ENCODE measurements around the gene NPPC.

NPPC gene

GRCh38 chr2:231934441-231935206, 8.4 kb upstream of the NPPC start:
- Histone ChIP-seq H3K9me3 (ENCODE audit: control insufficient read depth, low read length) (no peaks in the 10 kb centered on the region), H3K27me3 (replicated peaks; ENCODE audit: control insufficient read depth, insufficient read depth, low read length) (peaks cover 51% of the 10 kb centered on the region), H3K4me3 (ENCODE audit: low read length) (no peak overlapping the region), H3K4me1 (ENCODE audit: control insufficient read depth, insufficient read depth, low read length) (peaks cover 9% of the 10 kb centered on the region), H3K9ac (ENCODE audit: low read length) (no peak overlapping the region), H3K36me3 (ENCODE audit: control insufficient read depth, insufficient read depth, low read length, severe bottlenecking) (no peaks in the 10 kb centered on the region)
- DNase-seq (ENCODE audit: low read depth): no peak

GRCh38 chr2:231933916-231934401, 7.8 kb upstream of the NPPC start:
- H3K27me3 ChIP-seq (replicated peaks; ENCODE audit: control insufficient read depth, insufficient read depth, low read length): peaks cover 55% of the 10 kb centered on the region
- no peak for DNase-seq (ENCODE audit: low read depth)
- H3K9ac ChIP-seq (ENCODE audit: low read length): no peak overlapping the region
- H3K4me1 ChIP-seq (ENCODE audit: control insufficient read depth, insufficient read depth, low read length): peaks cover 9% of the 10 kb centered on the region
- no peak overlapping the region for H3K4me3 ChIP-seq (ENCODE audit: low read length)
- H3K9me3 ChIP-seq (ENCODE audit: control insufficient read depth, low read length): no peaks in the 10 kb centered on the region
- no peaks in the 10 kb centered on the region for H3K36me3 ChIP-seq (ENCODE audit: control insufficient read depth, insufficient read depth, low read length, severe bottlenecking)

- no peak overlapping the region for H3K9ac ChIP-seq (ENCODE audit: low read length)
- H3K4me3 ChIP-seq (ENCODE audit: low read length): no peak overlapping the region
- H3K9me3 ChIP-seq (ENCODE audit: control insufficient read depth, low read length): no peaks in the 10 kb centered on the region
- H3K36me3 ChIP-seq (ENCODE audit: control insufficient read depth, insufficient read depth, low read length, severe bottlenecking): no peaks in the 10 kb centered on the region
- no peak for DNase-seq (ENCODE audit: low read depth)
- peaks cover 57% of the 10 kb centered on the region for H3K27me3 ChIP-seq (replicated peaks; ENCODE audit: control insufficient read depth, insufficient read depth, low read length)
- H3K4me1 ChIP-seq (ENCODE audit: control insufficient read depth, insufficient read depth, low read length): peaks cover 9% of the 10 kb centered on the region
These were observed 7.1 kb upstream of the NPPC start for GRCh38 chr2:231932985-231933915.

- Histone ChIP-seq H3K9ac (ENCODE audit: low read length) (no peak overlapping the region), H3K4me3 (ENCODE audit: low read length) (no peak overlapping the region), H3K4me1 (ENCODE audit: control insufficient read depth, insufficient read depth, low read length) (peaks cover 9% of the 10 kb centered on the region), H3K36me3 (ENCODE audit: control insufficient read depth, insufficient read depth, low read length, severe bottlenecking) (no peaks in the 10 kb centered on the region), H3K9me3 (ENCODE audit: control insufficient read depth, low read length) (no peaks in the 10 kb centered on the region), H3K27me3 (replicated peaks; ENCODE audit: control insufficient read depth, insufficient read depth, low read length) (peaks cover 63% of the 10 kb centered on the region)
- no peak for DNase-seq (ENCODE audit: low read depth)
These were observed 6.4 kb upstream of the NPPC start for GRCh38 chr2:231932711-231932970.

GRCh38 chr2:231931481-231931915, 5.3 kb upstream of the NPPC start:
- Histone ChIP-seq H3K4me1 (ENCODE audit: control insufficient read depth, insufficient read depth, low read length) (peaks cover 12% of the 10 kb centered on the region), H3K4me3 (ENCODE audit: low read length) (no peak overlapping the region), H3K9me3 (ENCODE audit: control insufficient read depth, low read length) (no peaks in the 10 kb centered on the region), H3K9ac (ENCODE audit: low read length) (no peak overlapping the region), H3K27me3 (replicated peaks; ENCODE audit: control insufficient read depth, insufficient read depth, low read length) (peaks cover 75% of the 10 kb centered on the region), H3K36me3 (ENCODE audit: control insufficient read depth, insufficient read depth, low read length, severe bottlenecking) (no peaks in the 10 kb centered on the region)
- DNase-seq (ENCODE audit: low read depth): no peak

GRCh38 chr2:231930593-231931281, 4.5 kb upstream of the NPPC start:
- Histone ChIP-seq H3K9me3 (ENCODE audit: control insufficient read depth, low read length) (no peaks in the 10 kb centered on the region), H3K27me3 (replicated peaks; ENCODE audit: control insufficient read depth, insufficient read depth, low read length) (peaks cover 82% of the 10 kb centered on the region), H3K4me1 (ENCODE audit: control insufficient read depth, insufficient read depth, low read length) (peaks cover 16% of the 10 kb centered on the region), H3K36me3 (ENCODE audit: control insufficient read depth, insufficient read depth, low read length, severe bottlenecking) (no peaks in the 10 kb centered on the region), H3K4me3 (ENCODE audit: low read length) (no peak overlapping the region), H3K9ac (ENCODE audit: low read length) (no peak overlapping the region)
- no peak for DNase-seq (ENCODE audit: low read depth)

- peaks cover 86% of the 10 kb centered on the region for H3K27me3 ChIP-seq (replicated peaks; ENCODE audit: control insufficient read depth, insufficient read depth, low read length)
- no peak for DNase-seq (ENCODE audit: low read depth)
These were observed 3.9 kb upstream of the NPPC start for GRCh38 chr2:231929961-231930592.

GRCh38 chr2:231928901-231929725, 2.9 kb upstream of the NPPC start:
- Histone ChIP-seq H3K9me3 (ENCODE audit: control insufficient read depth, low read length) (no peaks in the 10 kb centered on the region), H3K9ac (ENCODE audit: low read length) (no peak overlapping the region), H3K4me1 (ENCODE audit: control insufficient read depth, insufficient read depth, low read length) (peaks cover 20% of the 10 kb centered on the region), H3K27me3 (replicated peaks; ENCODE audit: control insufficient read depth, insufficient read depth, low read length) (peaks cover 87% of the 10 kb centered on the region), H3K4me3 (ENCODE audit: low read length) (no peak overlapping the region), H3K36me3 (ENCODE audit: control insufficient read depth, insufficient read depth, low read length, severe bottlenecking) (no peaks in the 10 kb centered on the region)
- DNase-seq (ENCODE audit: low read depth): no peak

More at GRCh38 chr2:231929961-231930592, 3.9 kb upstream of the NPPC start:
- peaks cover 20% of the 10 kb centered on the region for H3K4me1 ChIP-seq (ENCODE audit: control insufficient read depth, insufficient read depth, low read length)
- no peak overlapping the region for H3K4me3 ChIP-seq (ENCODE audit: low read length)
- no peak overlapping the region for H3K9ac ChIP-seq (ENCODE audit: low read length)
- no peaks in the 10 kb centered on the region for H3K36me3 ChIP-seq (ENCODE audit: control insufficient read depth, insufficient read depth, low read length, severe bottlenecking)
- no peaks in the 10 kb centered on the region for H3K9me3 ChIP-seq (ENCODE audit: control insufficient read depth, low read length)

GRCh38 chr2:231928481-231928880, 2.3 kb upstream of the NPPC start:
- Histone ChIP-seq H3K9ac (ENCODE audit: low read length) (no peak overlapping the region), H3K4me1 (ENCODE audit: control insufficient read depth, insufficient read depth, low read length) (peaks cover 20% of the 10 kb centered on the region), H3K4me3 (ENCODE audit: low read length) (no peak overlapping the region), H3K36me3 (ENCODE audit: control insufficient read depth, insufficient read depth, low read length, severe bottlenecking) (no peaks in the 10 kb centered on the region), H3K9me3 (ENCODE audit: control insufficient read depth, low read length) (no peaks in the 10 kb centered on the region), H3K27me3 (replicated peaks; ENCODE audit: control insufficient read depth, insufficient read depth, low read length) (peaks cover 87% of the 10 kb centered on the region)
- no peak for DNase-seq (ENCODE audit: low read depth)

GRCh38 chr2:231927566-231927890, 1.3 kb upstream of the NPPC start:
- Histone ChIP-seq H3K9ac (ENCODE audit: low read length) (no peak overlapping the region), H3K4me1 (ENCODE audit: control insufficient read depth, insufficient read depth, low read length) (peaks cover 20% of the 10 kb centered on the region), H3K9me3 (ENCODE audit: control insufficient read depth, low read length) (no peaks in the 10 kb centered on the region), H3K27me3 (replicated peaks; ENCODE audit: control insufficient read depth, insufficient read depth, low read length) (peaks cover 90% of the 10 kb centered on the region), H3K4me3 (ENCODE audit: low read length) (no peak overlapping the region), H3K36me3 (ENCODE audit: control insufficient read depth, insufficient read depth, low read length, severe bottlenecking) (no peaks in the 10 kb centered on the region)
- DNase-seq (ENCODE audit: low read depth): no peak

All from adipocyte (in vitro differentiated cells).